Measurements from ENCODE around the gene RAB35.

The RAB35 gene

GRCh38 chr12:120064054-120064940 is 52.3 kb downstream of the RAB35 start:
- Histone ChIP-seq H3K9ac (ENCODE audit: low read depth in 1 of 2, low read length in 2 of 2) (no peak overlapping the region), H3K36me3 (ENCODE audit: control insufficient read depth in 1 of 2, insufficient read depth in 2 of 2, low read length in 2 of 2) (no peaks in the 10 kb centered on the region), H3K9me3 (ENCODE audit: control insufficient read depth in 1 of 2, low read length in 2 of 2) (no peaks in the 10 kb centered on the region), H3K4me3 (ENCODE audit: low read depth in 1 of 2, low read length in 2 of 2) (no peak overlapping the region), H3K4me1 (ENCODE audit: control insufficient read depth in 1 of 2, insufficient read depth in 2 of 2, low read length in 2 of 2) (peaks cover 0 to 4% of the 10 kb centered on the region in 2 donors), H3K27me3 (ENCODE audit: control insufficient read depth in 1 of 2, insufficient read depth in 2 of 2, low read length in 2 of 2) (no peaks in the 10 kb centered on the region), H3K27ac (ENCODE audit: low read depth, low read length) (no peak overlapping the region)

- Histone ChIP-seq H3K36me3 (ENCODE audit: control insufficient read depth in 1 of 2, insufficient read depth in 2 of 2, low read length in 2 of 2) (no peaks in the 10 kb centered on the region), H3K27ac (ENCODE audit: low read depth, low read length) (no peak overlapping the region), H3K9me3 (ENCODE audit: control insufficient read depth in 1 of 2, low read length in 2 of 2) (no peaks in the 10 kb centered on the region), H3K4me1 (ENCODE audit: control insufficient read depth in 1 of 2, insufficient read depth in 2 of 2, low read length in 2 of 2) (peaks cover 0 to 4% of the 10 kb centered on the region in 2 donors), H3K4me3 (ENCODE audit: low read depth in 1 of 2, low read length in 2 of 2) (no peak overlapping the region), H3K27me3 (ENCODE audit: control insufficient read depth in 1 of 2, insufficient read depth in 2 of 2, low read length in 2 of 2) (no peaks in the 10 kb centered on the region), H3K9ac (ENCODE audit: low read depth in 1 of 2, low read length in 2 of 2) (no peak overlapping the region)
Observed at GRCh38 chr12:120062976-120063579, 53.5 kb downstream of the RAB35 start.

GRCh38 chr12:120061575-120062214 is 54.9 kb downstream of the RAB35 start:
- Histone ChIP-seq H3K4me1 (ENCODE audit: control insufficient read depth in 1 of 2, insufficient read depth in 2 of 2, low read length in 2 of 2) (peaks cover 0 to 4% of the 10 kb centered on the region in 2 donors), H3K36me3 (ENCODE audit: control insufficient read depth in 1 of 2, insufficient read depth in 2 of 2, low read length in 2 of 2) (no peaks in the 10 kb centered on the region), H3K4me3 (ENCODE audit: low read depth in 1 of 2, low read length in 2 of 2) (no peak overlapping the region), H3K27me3 (ENCODE audit: control insufficient read depth in 1 of 2, insufficient read depth in 2 of 2, low read length in 2 of 2) (no peaks in the 10 kb centered on the region), H3K27ac (ENCODE audit: low read depth, low read length) (no peak overlapping the region), H3K9me3 (ENCODE audit: control insufficient read depth in 1 of 2, low read length in 2 of 2) (no peaks in the 10 kb centered on the region), H3K9ac (ENCODE audit: low read depth in 1 of 2, low read length in 2 of 2) (no peak overlapping the region)

- H3K27me3 ChIP-seq (ENCODE audit: control insufficient read depth in 1 of 2, insufficient read depth in 2 of 2, low read length in 2 of 2) = no peaks in the 10 kb centered on the region
- H3K9me3 ChIP-seq (ENCODE audit: control insufficient read depth in 1 of 2, low read length in 2 of 2) = no peaks in the 10 kb centered on the region
- H3K27ac ChIP-seq (ENCODE audit: low read depth, low read length) = no peak overlapping the region
- H3K4me1 ChIP-seq (ENCODE audit: control insufficient read depth in 1 of 2, insufficient read depth in 2 of 2, low read length in 2 of 2) = peaks cover 0 to 4% of the 10 kb centered on the region in 2 donors
- H3K4me3 ChIP-seq (ENCODE audit: low read depth in 1 of 2, low read length in 2 of 2) = no peak overlapping the region
- no peak overlapping the region for H3K9ac ChIP-seq (ENCODE audit: low read depth in 1 of 2, low read length in 2 of 2)
- H3K36me3 ChIP-seq (ENCODE audit: control insufficient read depth in 1 of 2, insufficient read depth in 2 of 2, low read length in 2 of 2) = no peaks in the 10 kb centered on the region
Observed at GRCh38 chr12:120060717-120061116, 55.8 kb downstream of the RAB35 start.

GRCh38 chr12:120060196-120060595 is 56.4 kb downstream of the RAB35 start:
- peaks cover 0 to 4% of the 10 kb centered on the region in 2 donors for H3K4me1 ChIP-seq (ENCODE audit: control insufficient read depth in 1 of 2, insufficient read depth in 2 of 2, low read length in 2 of 2)
- H3K27me3 ChIP-seq (ENCODE audit: control insufficient read depth in 1 of 2, insufficient read depth in 2 of 2, low read length in 2 of 2) = no peaks in the 10 kb centered on the region
- H3K9me3 ChIP-seq (ENCODE audit: control insufficient read depth in 1 of 2, low read length in 2 of 2) = no peaks in the 10 kb centered on the region
- no peak overlapping the region for H3K9ac ChIP-seq (ENCODE audit: low read depth in 1 of 2, low read length in 2 of 2)
- no peak overlapping the region for H3K4me3 ChIP-seq (ENCODE audit: low read depth in 1 of 2, low read length in 2 of 2)
- no peak overlapping the region for H3K27ac ChIP-seq (ENCODE audit: low read depth, low read length)
- H3K36me3 ChIP-seq (ENCODE audit: control insufficient read depth in 1 of 2, insufficient read depth in 2 of 2, low read length in 2 of 2) = no peaks in the 10 kb centered on the region

- no peaks in the 10 kb centered on the region for H3K9me3 ChIP-seq (ENCODE audit: control insufficient read depth in 1 of 2, low read length in 2 of 2)
- no peaks in the 10 kb centered on the region for H3K27me3 ChIP-seq (ENCODE audit: control insufficient read depth in 1 of 2, insufficient read depth in 2 of 2, low read length in 2 of 2)
- no peaks in the 10 kb centered on the region for H3K36me3 ChIP-seq (ENCODE audit: control insufficient read depth in 1 of 2, insufficient read depth in 2 of 2, low read length in 2 of 2)
- no peak overlapping the region for H3K9ac ChIP-seq (ENCODE audit: low read depth in 1 of 2, low read length in 2 of 2)
- no peak overlapping the region for H3K27ac ChIP-seq (ENCODE audit: low read depth, low read length)
- no peak overlapping the region for H3K4me3 ChIP-seq (ENCODE audit: low read depth in 1 of 2, low read length in 2 of 2)
- H3K4me1 ChIP-seq (ENCODE audit: control insufficient read depth in 1 of 2, insufficient read depth in 2 of 2, low read length in 2 of 2) = peaks cover 0 to 4% of the 10 kb centered on the region in 2 donors
Observed at GRCh38 chr12:120056739-120057138, 59.8 kb downstream of the RAB35 start.

- H3K9ac ChIP-seq (ENCODE audit: low read depth in 1 of 2, low read length in 2 of 2) = no peak overlapping the region
- no peaks in the 10 kb centered on the region for H3K36me3 ChIP-seq (ENCODE audit: control insufficient read depth in 1 of 2, insufficient read depth in 2 of 2, low read length in 2 of 2)
- H3K4me3 ChIP-seq (ENCODE audit: low read depth in 1 of 2, low read length in 2 of 2) = no peak overlapping the region
- H3K4me1 ChIP-seq (ENCODE audit: control insufficient read depth in 1 of 2, insufficient read depth in 2 of 2, low read length in 2 of 2) = peaks cover 0 to 4% of the 10 kb centered on the region in 2 donors
- no peaks in the 10 kb centered on the region for H3K27me3 ChIP-seq (ENCODE audit: control insufficient read depth in 1 of 2, insufficient read depth in 2 of 2, low read length in 2 of 2)
- no peaks in the 10 kb centered on the region for H3K9me3 ChIP-seq (ENCODE audit: control insufficient read depth in 1 of 2, low read length in 2 of 2)
- H3K27ac ChIP-seq (ENCODE audit: low read depth, low read length) = no peak overlapping the region
Observed at GRCh38 chr12:120055231-120056000, 61.1 kb downstream of the RAB35 start.

GRCh38 chr12:120054293-120054692 is 62.3 kb downstream of the RAB35 start:
- no peak overlapping the region for H3K27ac ChIP-seq (ENCODE audit: low read depth, low read length)
- H3K9ac ChIP-seq (ENCODE audit: low read depth in 1 of 2, low read length in 2 of 2) = no peak overlapping the region
- H3K27me3 ChIP-seq (ENCODE audit: control insufficient read depth in 1 of 2, insufficient read depth in 2 of 2, low read length in 2 of 2) = no peaks in the 10 kb centered on the region
- no peaks in the 10 kb centered on the region for H3K4me1 ChIP-seq (ENCODE audit: control insufficient read depth in 1 of 2, insufficient read depth in 2 of 2, low read length in 2 of 2)
- no peaks in the 10 kb centered on the region for H3K9me3 ChIP-seq (ENCODE audit: control insufficient read depth in 1 of 2, low read length in 2 of 2)
- no peak overlapping the region for H3K4me3 ChIP-seq (ENCODE audit: low read depth in 1 of 2, low read length in 2 of 2)
- no peaks in the 10 kb centered on the region for H3K36me3 ChIP-seq (ENCODE audit: control insufficient read depth in 1 of 2, insufficient read depth in 2 of 2, low read length in 2 of 2)

- Histone ChIP-seq H3K36me3 (ENCODE audit: control insufficient read depth in 1 of 2, insufficient read depth in 2 of 2, low read length in 2 of 2) (no peaks in the 10 kb centered on the region), H3K9me3 (ENCODE audit: control insufficient read depth in 1 of 2, low read length in 2 of 2) (no peaks in the 10 kb centered on the region), H3K4me1 (ENCODE audit: control insufficient read depth in 1 of 2, insufficient read depth in 2 of 2, low read length in 2 of 2) (no peaks in the 10 kb centered on the region), H3K27me3 (ENCODE audit: control insufficient read depth in 1 of 2, insufficient read depth in 2 of 2, low read length in 2 of 2) (no peaks in the 10 kb centered on the region), H3K27ac (ENCODE audit: low read depth, low read length) (no peak overlapping the region), H3K4me3 (ENCODE audit: low read depth in 1 of 2, low read length in 2 of 2) (no peak overlapping the region), H3K9ac (ENCODE audit: low read depth in 1 of 2, low read length in 2 of 2) (no peak overlapping the region)
Observed at GRCh38 chr12:120051535-120051934, 65.0 kb downstream of the RAB35 start.
